22Rv1 (cell line): ENCODE data around the gene ZRANB3.

ENCODE experiments used
- ZFX ChIP-seq: fragments of 450-650 bp; IDR thresholded peaks from 2 replicates; pipeline ENCODE4 v1.6.1; 2017; ENCODE audit warnings: antibody characterized with exemption, borderline replicate concordance
- TF ChIP-seq, protein P1 (sequence below): fragments of 450-650 bp; IDR thresholded peaks from 2 replicates; pipeline ENCODE4 v1.5.1; 2017; ENCODE audit warnings: mild to moderate bottlenecking

DNA sequence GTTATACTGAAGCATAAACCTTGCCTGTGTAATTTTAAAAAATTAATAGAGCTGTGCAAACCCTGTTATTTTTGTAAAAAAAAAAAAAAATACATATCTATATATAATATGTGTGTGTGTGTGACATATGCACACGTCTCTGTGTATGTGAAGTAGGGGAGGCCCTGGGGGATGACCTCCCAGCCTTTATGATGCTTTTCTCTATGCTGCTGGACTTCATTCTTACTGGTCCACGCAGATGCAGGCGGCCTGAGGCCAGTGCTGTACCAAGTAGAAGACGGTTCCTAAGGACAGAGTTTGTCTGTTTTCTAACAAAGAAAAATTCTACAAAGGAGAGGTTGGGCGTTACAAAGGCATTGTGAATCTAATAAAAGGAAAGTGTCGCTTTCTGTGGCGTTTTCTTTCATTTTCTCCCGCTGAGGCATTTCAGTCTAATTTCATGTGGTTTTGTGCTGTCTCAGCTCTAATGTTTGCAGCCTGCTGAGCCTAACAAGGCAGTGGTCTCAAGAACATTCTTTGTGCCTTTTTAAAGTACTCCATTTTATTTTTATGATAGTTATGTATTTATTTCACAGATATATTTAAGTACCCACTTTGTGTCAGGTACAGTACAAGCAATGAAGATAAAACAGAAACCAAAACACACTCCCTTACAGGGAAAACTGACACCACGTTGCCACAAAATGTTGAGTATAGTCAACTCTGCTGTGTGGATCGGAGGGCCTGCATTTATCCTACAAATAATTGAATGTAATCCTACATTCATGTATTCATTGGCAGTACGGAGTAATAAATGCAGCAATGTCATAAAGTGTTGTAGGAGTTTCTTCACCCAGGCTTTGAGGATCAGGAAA, 360.9 kb downstream of the ZRANB3 start:
- TF ChIP-seq, protein P1, sequence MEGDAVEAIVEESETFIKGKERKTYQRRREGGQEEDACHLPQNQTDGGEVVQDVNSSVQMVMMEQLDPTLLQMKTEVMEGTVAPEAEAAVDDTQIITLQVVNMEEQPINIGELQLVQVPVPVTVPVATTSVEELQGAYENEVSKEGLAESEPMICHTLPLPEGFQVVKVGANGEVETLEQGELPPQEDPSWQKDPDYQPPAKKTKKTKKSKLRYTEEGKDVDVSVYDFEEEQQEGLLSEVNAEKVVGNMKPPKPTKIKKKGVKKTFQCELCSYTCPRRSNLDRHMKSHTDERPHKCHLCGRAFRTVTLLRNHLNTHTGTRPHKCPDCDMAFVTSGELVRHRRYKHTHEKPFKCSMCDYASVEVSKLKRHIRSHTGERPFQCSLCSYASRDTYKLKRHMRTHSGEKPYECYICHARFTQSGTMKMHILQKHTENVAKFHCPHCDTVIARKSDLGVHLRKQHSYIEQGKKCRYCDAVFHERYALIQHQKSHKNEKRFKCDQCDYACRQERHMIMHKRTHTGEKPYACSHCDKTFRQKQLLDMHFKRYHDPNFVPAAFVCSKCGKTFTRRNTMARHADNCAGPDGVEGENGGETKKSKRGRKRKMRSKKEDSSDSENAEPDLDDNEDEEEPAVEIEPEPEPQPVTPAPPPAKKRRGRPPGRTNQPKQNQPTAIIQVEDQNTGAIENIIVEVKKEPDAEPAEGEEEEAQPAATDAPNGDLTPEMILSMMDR = no peak
- no peak for TF ChIP-seq ZFX
